Right lobe of liver (tissue), 6 donors: Measurements from ENCODE around the gene GRIN2A. TPM values are rescaled to one million over a fixed set of nuclear protein-coding genes. Genes with fewer than 3 reads are reported as not detected.

Source experiments
- ATAC-seq, 4 donors: fragments of 200-7000 bp; cut with Tn5 transposase; one replicate each; pipeline ENCODE4 v1.9.1; 2020; ENCODE audit warnings: mild to moderate bottlenecking in 4 of 4, moderate library complexity in 4 of 4
- DNase-seq, 3 donors: peaks; one replicate each; pipeline ENCODE4 v3.0.0-alpha.2; 2020
- H3K27ac ChIP-seq, 3 donors: fragments of 200-600 bp; one replicate each; pipeline ENCODE4 v1.8.0; 2022
- H3K27me3 ChIP-seq, 2 donors: fragments of 200-600 bp; one replicate each; pipeline ENCODE4 v1.8.0; 2022
- H3K36me3 ChIP-seq, 4 donors: fragments of 200-600 bp; sonication (generic) in 1 of 4; one replicate each; pipeline versions ENCODE4 v1.5.1 to v1.8.0; 2017 to 2022; ENCODE audit warnings: control low read depth in 1 of 4
- H3K4me1 ChIP-seq, 4 donors: fragments of 200-600 bp; sonication (generic) in 1 of 4; one replicate each; pipeline versions ENCODE4 v1.5.1 to v1.8.0; 2017 to 2022; ENCODE audit warnings: control low read depth in 1 of 4
- H3K4me3 ChIP-seq, 3 donors: fragments of 200-600 bp; one replicate each; pipeline ENCODE4 v1.8.0; 2022
- H3K9me3 ChIP-seq, 4 donors: fragments of 200-600 bp; sonication (generic) in 1 of 4; one replicate each; pipeline versions ENCODE4 v1.5.1 to v1.8.0; 2017 to 2022; ENCODE audit warnings: control low read depth in 1 of 4
- POLR2A ChIP-seq: fragments of 450-650 bp; IDR thresholded peaks from one replicate; pipeline ENCODE4 v1.6.1; 2017; ENCODE audit warnings: antibody characterized with exemption, mild to moderate bottlenecking
- WGBS: methylation state at CpG from one replicate; pipeline ENCODE4 v1.1.6; 2018; ENCODE audit warnings: low coverage, low lambda C conversion rate; ENCODE audit not compliant: insufficient coverage; ENCODE audit errors: missing lambda C conversion rate; 5-methylcytosine and 5-hydroxymethylcytosine counted together
- intact Hi-C, 2 donors: fragments of 100-400 bp; cut with DNase I; formaldehyde crosslinking; loops; one replicate each; pipeline versions ENCODE4 v1.11.2 to v1.14.1; 2022
- total RNA-seq, 6 experiments: library from RNA; depleted of rRNA in 2 of 6; stranded (reverse); fragments of >200 nt in 2 of 6; fragmentation: NEBNext Ultra II Directional in 3 of 6; extraction: Animal tissue kit (Norgen Biotek cat#: 25700) in 3 of 6; gene quantifications; one replicate each; pipeline versions ENCODE4 v1.1.0 to v1.2.4, GENCODE V29; 2016 to 2023
- TF ChIP-seq, protein P1 (sequence below), 4 donors: fragments of 200-600 bp in 3 of 4; fragments of 450-650 bp in 1 of 4; IDR thresholded peaks; one replicate each; pipeline versions ENCODE4 v1.5.1 to v1.8.0; 2016 to 2022; ENCODE audit warnings: antibody characterized with exemption in 4 of 4, mild to moderate bottlenecking in 2 of 4
- donor health status: DM: no; HTN: yes; CAD: no.
- donor health status: DM: no; HTN: no; CAD: no.
- donor health status: DM: no; HTN: no; CAD: no.
- donor health status: DM: no; HTN: yes; CAD: no.
- donor health status: DM: no; HTN: yes; CAD: no.

The GRIN2A gene
- total RNA-seq, 6 experiments from 2014 or later, result not detected

DNA sequence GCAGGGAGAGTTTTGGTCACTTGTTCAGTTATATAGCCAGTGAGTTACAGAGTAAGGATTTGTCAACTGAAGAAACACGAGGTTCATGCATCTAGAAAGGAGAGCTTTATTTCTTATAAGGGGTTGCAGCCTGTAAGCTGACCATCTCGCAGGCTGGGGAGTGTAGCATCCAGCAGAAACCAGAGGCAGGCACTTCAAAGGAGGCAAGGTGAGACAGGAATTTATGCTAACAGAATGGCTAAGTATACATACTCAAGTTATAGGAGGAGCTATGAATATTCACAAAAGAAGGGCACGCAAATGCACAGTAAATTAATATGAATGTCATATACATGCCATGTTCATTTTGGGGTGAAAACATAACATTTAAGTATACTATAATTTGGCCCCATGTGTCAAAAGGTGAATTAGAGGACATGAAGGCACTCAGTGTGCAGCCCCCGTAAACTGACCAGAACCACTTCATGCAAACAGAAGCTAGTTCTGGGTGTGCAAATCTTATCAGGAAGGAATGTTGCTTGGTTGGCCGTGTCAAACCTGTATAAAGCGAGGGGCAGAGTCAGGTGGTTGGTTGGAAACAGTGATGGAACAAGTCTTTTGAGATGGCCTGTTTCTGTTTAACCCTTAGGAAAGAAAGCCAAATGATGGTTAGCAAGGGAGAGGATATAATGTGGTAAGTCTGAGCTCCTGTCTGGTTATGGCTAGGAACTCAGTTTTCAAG, 97.0 kb downstream of the GRIN2A start:
- Histone ChIP-seq H3K27ac (no peak overlapping the region), H3K27me3 (no peaks in the 10 kb centered on the region), H3K4me1 (no peaks in the 10 kb centered on the region), H3K9me3 (no peaks in the 10 kb centered on the region), H3K36me3 (no peaks in the 10 kb centered on the region), H3K4me3 (no peak overlapping the region)
- WGBS, result 58% methylated on average over 6 of the region's 6 CpGs
- TF ChIP-seq, protein P1, sequence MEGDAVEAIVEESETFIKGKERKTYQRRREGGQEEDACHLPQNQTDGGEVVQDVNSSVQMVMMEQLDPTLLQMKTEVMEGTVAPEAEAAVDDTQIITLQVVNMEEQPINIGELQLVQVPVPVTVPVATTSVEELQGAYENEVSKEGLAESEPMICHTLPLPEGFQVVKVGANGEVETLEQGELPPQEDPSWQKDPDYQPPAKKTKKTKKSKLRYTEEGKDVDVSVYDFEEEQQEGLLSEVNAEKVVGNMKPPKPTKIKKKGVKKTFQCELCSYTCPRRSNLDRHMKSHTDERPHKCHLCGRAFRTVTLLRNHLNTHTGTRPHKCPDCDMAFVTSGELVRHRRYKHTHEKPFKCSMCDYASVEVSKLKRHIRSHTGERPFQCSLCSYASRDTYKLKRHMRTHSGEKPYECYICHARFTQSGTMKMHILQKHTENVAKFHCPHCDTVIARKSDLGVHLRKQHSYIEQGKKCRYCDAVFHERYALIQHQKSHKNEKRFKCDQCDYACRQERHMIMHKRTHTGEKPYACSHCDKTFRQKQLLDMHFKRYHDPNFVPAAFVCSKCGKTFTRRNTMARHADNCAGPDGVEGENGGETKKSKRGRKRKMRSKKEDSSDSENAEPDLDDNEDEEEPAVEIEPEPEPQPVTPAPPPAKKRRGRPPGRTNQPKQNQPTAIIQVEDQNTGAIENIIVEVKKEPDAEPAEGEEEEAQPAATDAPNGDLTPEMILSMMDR (IDR thresholded peaks at IDR 0.05), result no peak
- TF ChIP-seq POLR2A, result no peak
- DNase-seq (no peak), ATAC-seq (no peak)
- intact Hi-C loops, result loop anchor here in 1 of 2 donors (5.0 kb wide), 1 partner anchor 52 kb away; no protein-coding TSS in a partner anchor

DNA sequence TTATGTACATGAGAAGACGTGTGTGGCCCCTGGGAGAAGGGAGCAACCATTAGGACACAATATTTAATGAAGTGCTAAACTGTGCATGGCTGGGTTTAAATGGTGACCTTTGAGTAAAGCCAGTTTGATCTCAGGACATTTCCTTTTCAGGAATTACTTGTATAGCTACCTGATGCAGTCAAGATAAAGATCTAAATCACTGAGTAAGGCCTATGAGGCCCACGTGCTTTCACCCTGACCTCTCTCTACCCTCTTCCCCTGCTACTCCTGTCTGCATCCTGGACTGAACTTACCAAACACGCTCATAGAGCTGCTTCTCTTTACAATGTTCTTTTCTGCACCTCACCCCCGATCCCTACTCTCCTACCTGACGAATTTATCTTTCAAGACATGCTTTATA, 98.9 kb downstream of the GRIN2A start:
- H3K27ac ChIP-seq, result no peak overlapping the region
- DNase-seq (no peak), ATAC-seq (no peak)
- intact Hi-C loops, result no loop called here
- TF ChIP-seq POLR2A, result no peak
- TF ChIP-seq, protein P1 (IDR thresholded peaks at IDR 0.05), result no peak
- no peaks in the 10 kb centered on the region for H3K36me3 ChIP-seq
- H3K9me3 ChIP-seq, result no peaks in the 10 kb centered on the region
- 35% methylated on average over 4 of the region's 5 CpGs for WGBS
- no peaks in the 10 kb centered on the region for H3K27me3 ChIP-seq
- no peaks in the 10 kb centered on the region for H3K4me1 ChIP-seq
- no peak overlapping the region for H3K4me3 ChIP-seq

DNA sequence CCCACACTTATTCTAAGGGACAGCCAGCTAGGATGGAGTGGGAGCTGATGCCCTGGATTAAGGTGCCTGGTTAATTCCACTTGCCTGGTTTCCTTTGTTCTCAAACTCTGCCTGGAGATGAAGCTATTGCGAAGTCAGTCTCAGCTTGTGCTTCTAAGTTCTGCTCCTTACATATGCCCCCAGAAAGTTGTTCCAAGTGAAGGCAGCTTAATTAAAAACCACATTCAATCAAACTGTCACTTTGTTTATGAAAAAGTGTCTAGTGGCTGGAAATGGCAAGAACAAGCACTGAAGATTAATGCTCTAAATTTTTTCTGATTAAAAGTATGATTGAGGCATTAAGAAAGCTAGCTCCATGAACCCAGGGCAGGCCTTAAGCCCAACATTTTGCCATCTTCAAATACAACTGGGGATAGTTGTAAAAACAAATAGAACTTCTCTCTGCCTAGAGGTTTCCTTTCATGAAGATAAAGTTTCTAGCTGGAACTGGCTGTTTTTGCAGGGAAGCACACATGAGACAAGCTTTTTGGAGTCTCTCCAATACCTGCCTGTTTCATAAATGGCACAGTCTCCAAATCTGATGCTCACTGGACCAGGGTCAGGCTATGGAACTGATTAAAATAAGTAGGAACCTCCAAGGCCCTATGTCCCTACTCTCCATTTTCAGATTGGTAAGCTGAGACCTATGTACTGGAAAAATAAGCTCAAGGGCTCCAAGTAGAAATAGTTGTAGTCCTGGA, 100.9 kb downstream of the GRIN2A start:
- Histone ChIP-seq H3K9me3 (no peaks in the 10 kb centered on the region), H3K4me3 (no peak overlapping the region), H3K27me3 (no peaks in the 10 kb centered on the region), H3K4me1 (no peaks in the 10 kb centered on the region), H3K36me3 (no peaks in the 10 kb centered on the region), H3K27ac (no peak overlapping the region)
- ATAC-seq (no peak), DNase-seq (no peak)
- no peak for TF ChIP-seq POLR2A
- TF ChIP-seq, protein P1 (IDR thresholded peaks at IDR 0.05), result no peak
- intact Hi-C loops, result no loop called here
- 63% methylated on average over 1 of the region's 1 CpG for WGBS

DNA sequence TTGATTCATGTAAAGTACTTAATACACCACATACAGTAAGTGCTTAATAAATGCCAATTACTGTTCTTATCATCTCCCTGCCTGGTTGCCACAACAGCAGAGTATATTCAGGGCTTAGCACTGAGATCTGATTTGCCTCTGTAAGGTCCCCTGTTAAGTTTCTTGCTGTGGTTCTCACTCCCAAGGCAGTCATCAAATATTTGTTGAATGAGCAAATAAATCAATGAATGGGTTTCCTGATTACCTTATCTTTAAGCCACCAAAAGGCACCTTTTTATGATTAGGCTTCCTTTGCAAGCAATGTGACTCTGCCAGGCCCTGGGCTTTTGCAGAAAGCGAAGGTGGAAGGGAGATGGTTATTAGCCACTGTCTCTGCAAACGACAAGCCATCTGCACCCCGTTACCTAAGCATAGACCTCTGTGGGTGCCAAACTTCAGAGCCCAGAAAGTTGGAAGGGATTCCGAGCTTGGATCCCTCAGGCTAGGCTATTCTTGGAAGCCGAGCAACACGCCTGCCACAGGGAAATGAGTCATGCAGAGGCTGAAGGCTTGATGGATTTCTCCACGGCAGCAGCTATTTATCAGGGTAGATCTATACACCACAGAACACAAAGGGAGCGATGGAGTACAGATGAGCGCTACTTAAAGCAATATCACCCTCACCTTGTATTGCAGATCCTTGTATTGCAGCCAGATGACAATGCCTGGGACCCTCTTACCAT, 102.0 kb downstream of the GRIN2A start:
- peak in 2 of 4 donors; percentile 41 to 62 for ATAC-seq

More for the DNA sequence above, 102.0 kb downstream of the GRIN2A start:
- no peak overlapping the region for H3K27ac ChIP-seq
- no peaks in the 10 kb centered on the region for H3K4me1 ChIP-seq
- H3K27me3 ChIP-seq, result no peaks in the 10 kb centered on the region
- H3K4me3 ChIP-seq, result no peak overlapping the region
- DNase-seq, result no peak
- no peaks in the 10 kb centered on the region for H3K36me3 ChIP-seq
- 34% methylated on average over 4 of the region's 9 CpGs for WGBS
- H3K9me3 ChIP-seq, result no peaks in the 10 kb centered on the region
- TF ChIP-seq POLR2A, result no peak
- TF ChIP-seq, protein P1 (IDR thresholded peaks at IDR 0.05), result no peak
- intact Hi-C loops, result no loop called here
